Heart left ventricle (tissue), 13 donors: ENCODE data around the gene MB21D2.

Source experiments
- CTCF ChIP-seq, 12 donors: fragments of 200-600 bp; sonication (generic) in 4 of 12; IDR thresholded peaks; one replicate each; pipeline versions ENCODE4 v1.5.0 to v1.8.0; 2018 to 2022; ENCODE audit warnings: antibody characterized with exemption in 12 of 12, mild to moderate bottlenecking in 5 of 12
- POLR2A ChIP-seq, 2 donors: fragments of 450-650 bp; IDR thresholded peaks; one replicate each; pipeline ENCODE4 v1.6.1; 2017; ENCODE audit warnings: antibody characterized with exemption in 2 of 2, mild to moderate bottlenecking in 2 of 2, moderate library complexity in 2 of 2
- donor health status: ischemic (EF 13 %, LVEDD 7.1; RV severe dilation, severe dysfunction).
- donor health status: DM: no; HTN: yes; CAD: no.
- donor health status: DM: no; HTN: no; CAD: no.
- donor health status: ischemic (EF 25% LVEDD 6.9; RV normal size, moderate dysfunction).
- donor health status: ischemic (EF 25% LVEDD 5.7; RV mildly dilated, moderate dysfunction).
- donor health status: ischemic (EF 35%, LVEDD 5.7; RV mildly dilated, moderate dysfunction).
- donor health status: nonischemic (EF 11% LVEDD 7.7; RV severe dilation, severe dysfunction).
- donor health status: DM: yes; HTN: yes; CAD: no.
- donor health status: PGD.
- donor health status: ischemic (EF 29% LVEDD 5.4; RV normal size, mild dysfunction).
- donor health status: nonischemic (EF 23%, LVEDD 6.1; RV moderate dilation, normal function).

GRCh38 chr3:192817053-192817452 is 100.6 kb downstream of the MB21D2 start:
- TF ChIP-seq CTCF (IDR thresholded peaks at IDR 0.05) = no peak
- TF ChIP-seq POLR2A (IDR thresholded peaks at IDR 0.05) = no peak
